MCF 10A (cell line): Measurements from ENCODE around the gene MMAB. TPM values are rescaled to one million over a fixed set of nuclear protein-coding genes. Genes with fewer than 3 reads are reported as not detected.

Source experiments
- BruUV-seq: library from RNA; stranded (reverse); fragments of 400-500 nt; replicated peaks from 2 replicates; lab custom pipeline; 2021; lab: Mats Ljungman, UMichigan
- CTCF ChIA-PET: fragments of 300-600 bp; sonication (Branson Sonifier 250); formaldehyde crosslinking; extraction: SDS; loops from one replicate; lab custom pipeline; 2021; ENCODE audit warnings: antibody characterized with exemption, inconsistent platforms; lab: Yijun Ruan, JAX
- POLR2A ChIA-PET: fragments of 300-600, 350-650 bp; sonication (Branson Sonifier 250); formaldehyde crosslinking; extraction: SDS; loops from one replicate; lab custom pipeline; 2020; ENCODE audit warnings: antibody characterized with exemption, inconsistent platforms; lab: Yijun Ruan, JAX
- DNase-seq: peaks from one replicate; pipeline ENCODE4 v3.0.0-alpha.2; 2018; ENCODE audit not compliant: unreplicated experiment
- H3K27ac Mint-ChIP-seq: one replicate; pipeline ENCODE4 v1.8.0; 2022; ENCODE audit warnings: mild to moderate bottlenecking, low read depth, mixed read lengths; ENCODE audit not compliant: unreplicated experiment
- H3K27me3 Mint-ChIP-seq: one replicate; pipeline ENCODE4 v1.8.0; 2022; ENCODE audit warnings: mixed read lengths; ENCODE audit not compliant: insufficient read depth, unreplicated experiment
- H3K36me3 Mint-ChIP-seq: one replicate; pipeline ENCODE4 v1.8.0; 2022; ENCODE audit warnings: mild to moderate bottlenecking, moderate library complexity, mixed read lengths; ENCODE audit not compliant: insufficient read depth, unreplicated experiment
- H3K4me1 Mint-ChIP-seq: one replicate; pipeline ENCODE4 v1.8.0; 2022; ENCODE audit warnings: mixed read lengths; ENCODE audit not compliant: insufficient read depth, unreplicated experiment
- H3K4me3 Mint-ChIP-seq: one replicate; pipeline ENCODE4 v1.8.0; 2022; ENCODE audit warnings: mild to moderate bottlenecking, moderate library complexity, mixed read lengths; ENCODE audit not compliant: unreplicated experiment
- H3K9me3 Mint-ChIP-seq: one replicate; pipeline ENCODE4 v1.8.0; 2022; ENCODE audit warnings: mixed read lengths; ENCODE audit not compliant: unreplicated experiment
- intact Hi-C: fragments of 100-400 bp; cut with micrococcal nuclease; formaldehyde crosslinking; loops from 2 replicates; pipeline ENCODE4 v1.14.1; 2022
- total RNA-seq: library from RNA; stranded (reverse); gene quantifications from 2 replicates; pipeline ENCODE4 v1.2.3, GENCODE V29; 2022
- TF ChIP-seq, protein P1 (sequence below): fragments of 200-600 bp; IDR thresholded peaks from one replicate; pipeline ENCODE4 v1.8.0; 2022; ENCODE audit warnings: antibody characterized with exemption, mild to moderate bottlenecking; ENCODE audit not compliant: unreplicated experiment

Gene MMAB
- total RNA-seq, 1 experiment from 2014 or later = 59.2 TPM

DNA sequence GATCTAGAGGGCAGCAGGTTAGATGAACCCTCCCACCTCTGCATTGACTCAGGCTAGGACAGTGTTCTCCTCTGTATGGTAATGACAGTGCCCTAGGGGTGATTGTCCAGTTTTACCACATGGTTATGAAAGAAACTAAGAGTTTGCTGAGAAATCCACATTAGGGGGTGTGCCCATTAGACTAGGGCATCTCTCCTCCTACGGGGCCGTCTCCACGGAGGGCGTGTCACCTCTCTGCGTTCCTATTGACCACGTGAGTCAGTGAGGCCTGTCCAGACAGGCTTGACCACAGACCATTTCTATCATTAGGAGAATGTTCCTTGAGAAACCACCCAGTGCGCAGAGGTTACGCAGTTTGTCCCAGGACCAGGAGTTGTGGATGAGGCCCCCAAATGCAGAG is 8.6 kb upstream of the MMAB start:
- peak overlapping the region; percentile 92 for H3K27ac Mint-ChIP-seq
- H3K4me1 Mint-ChIP-seq = peaks cover 14% of the 10 kb centered on the region
- H3K27me3 Mint-ChIP-seq = no peaks in the 10 kb centered on the region
- no peaks in the 10 kb centered on the region for H3K9me3 Mint-ChIP-seq
- ChIA-PET POLR2A (interaction anchor here (0.6 to 2.4 kb wide), 10 partner anchors 8 to 1019 kb away, joined by 3 to 40 read pairs (median 4); partner anchors contain the start of genes MMAB, MVK and UBE3B), CTCF (interaction anchor here (0.8 to 3.9 kb wide), 7 partner anchors 9 to 304 kb away, joined by 3 to 23 read pairs (median 4); no protein-coding TSS in a partner anchor)
- TF ChIP-seq, protein P1, sequence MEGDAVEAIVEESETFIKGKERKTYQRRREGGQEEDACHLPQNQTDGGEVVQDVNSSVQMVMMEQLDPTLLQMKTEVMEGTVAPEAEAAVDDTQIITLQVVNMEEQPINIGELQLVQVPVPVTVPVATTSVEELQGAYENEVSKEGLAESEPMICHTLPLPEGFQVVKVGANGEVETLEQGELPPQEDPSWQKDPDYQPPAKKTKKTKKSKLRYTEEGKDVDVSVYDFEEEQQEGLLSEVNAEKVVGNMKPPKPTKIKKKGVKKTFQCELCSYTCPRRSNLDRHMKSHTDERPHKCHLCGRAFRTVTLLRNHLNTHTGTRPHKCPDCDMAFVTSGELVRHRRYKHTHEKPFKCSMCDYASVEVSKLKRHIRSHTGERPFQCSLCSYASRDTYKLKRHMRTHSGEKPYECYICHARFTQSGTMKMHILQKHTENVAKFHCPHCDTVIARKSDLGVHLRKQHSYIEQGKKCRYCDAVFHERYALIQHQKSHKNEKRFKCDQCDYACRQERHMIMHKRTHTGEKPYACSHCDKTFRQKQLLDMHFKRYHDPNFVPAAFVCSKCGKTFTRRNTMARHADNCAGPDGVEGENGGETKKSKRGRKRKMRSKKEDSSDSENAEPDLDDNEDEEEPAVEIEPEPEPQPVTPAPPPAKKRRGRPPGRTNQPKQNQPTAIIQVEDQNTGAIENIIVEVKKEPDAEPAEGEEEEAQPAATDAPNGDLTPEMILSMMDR = no peak
- peak; percentile 92 for DNase-seq
- BruUV-seq = no TSS peak
- H3K36me3 Mint-ChIP-seq = peaks cover 56% of the 10 kb centered on the region
- intact Hi-C loops = no loop called here
- H3K4me3 Mint-ChIP-seq = peak overlapping the region; percentile 59

DNA sequence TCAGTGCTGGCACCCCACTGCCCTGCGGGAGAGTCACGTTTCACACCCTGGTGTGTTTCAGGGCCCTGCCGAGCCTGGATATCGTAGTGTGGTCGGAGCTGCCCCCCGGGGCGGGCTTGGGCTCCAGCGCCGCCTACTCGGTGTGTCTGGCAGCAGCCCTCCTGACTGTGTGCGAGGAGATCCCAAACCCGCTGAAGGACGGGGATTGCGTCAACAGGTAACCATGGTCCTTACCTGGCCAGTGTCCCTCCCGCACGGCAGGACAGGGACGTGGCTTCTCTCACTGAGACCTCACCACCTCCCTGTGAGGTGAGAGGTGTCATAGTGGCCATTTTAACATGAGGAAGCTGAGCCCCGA is 8.0 kb upstream of the MMAB start:
- TF ChIP-seq, protein P1 = no peak
- no peak overlapping the region for H3K4me3 Mint-ChIP-seq
- H3K27me3 Mint-ChIP-seq = no peaks in the 10 kb centered on the region
- H3K27ac Mint-ChIP-seq = peak overlapping the region; percentile 92
- peaks cover 61% of the 10 kb centered on the region for H3K36me3 Mint-ChIP-seq
- DNase-seq = no peak
- peaks cover 14% of the 10 kb centered on the region for H3K4me1 Mint-ChIP-seq
- no peaks in the 10 kb centered on the region for H3K9me3 Mint-ChIP-seq
- ChIA-PET POLR2A (interaction anchor here (0.6 to 2.4 kb wide), 6 partner anchors 8 to 192 kb away, joined by 3 to 40 read pairs (median 5); partner anchors contain the start of genes KCTD10, MMAB, MVK and UBE3B), CTCF (interaction anchor here (0.8 to 3.9 kb wide), 7 partner anchors 9 to 305 kb away, joined by 3 to 23 read pairs (median 4); no protein-coding TSS in a partner anchor)
- intact Hi-C loops = no loop called here
- BruUV-seq = no TSS peak

GRCh38 chr12:109580684-109581333 is 7.5 kb upstream of the MMAB start:
- CTCF ChIA-PET = interaction anchor here (1.0 to 3.9 kb wide), 4 partner anchors 8 to 264 kb away, joined by 4 to 23 read pairs (median 6); no protein-coding TSS in a partner anchor
- DNase-seq = no peak

DNA sequence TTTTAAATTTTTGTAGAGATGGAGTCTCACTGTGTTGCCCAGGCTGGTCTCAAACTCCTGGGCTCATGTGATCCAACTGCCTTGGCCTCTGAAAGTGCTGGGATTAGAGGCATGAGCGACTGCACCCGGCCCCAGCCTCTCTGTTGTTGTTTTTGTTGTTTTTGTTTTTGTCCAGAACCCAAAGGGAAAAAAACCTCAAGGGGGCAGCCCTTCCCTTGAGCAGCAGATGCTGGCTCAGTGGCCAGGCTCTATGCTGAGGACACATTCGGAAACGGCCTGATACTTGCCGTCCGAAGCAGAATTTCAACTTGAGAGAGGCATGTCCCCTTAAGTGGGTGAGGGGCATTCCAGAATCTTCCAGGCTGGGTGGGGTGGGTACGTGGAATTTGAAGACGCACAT is 7.0 kb upstream of the MMAB start:
- ChIA-PET CTCF (interaction anchor here (0.7 to 3.9 kb wide), 3 partner anchors 8 to 265 kb away, joined by 4 to 23 read pairs (median 4); no protein-coding TSS in a partner anchor), POLR2A (no interaction called here)
- no peak overlapping the region for H3K4me3 Mint-ChIP-seq
- DNase-seq = no peak
- TF ChIP-seq, protein P1 = no peak
- peaks cover 14% of the 10 kb centered on the region for H3K4me1 Mint-ChIP-seq
- no peak overlapping the region for H3K27ac Mint-ChIP-seq
- H3K36me3 Mint-ChIP-seq = peaks cover 67% of the 10 kb centered on the region
- BruUV-seq = no TSS peak
- H3K27me3 Mint-ChIP-seq = no peaks in the 10 kb centered on the region
- intact Hi-C loops = no loop called here
- no peaks in the 10 kb centered on the region for H3K9me3 Mint-ChIP-seq

More at GRCh38 chr12:109580684-109581333, 7.5 kb upstream of the MMAB start:
- intact Hi-C loops = no loop called here
- H3K4me1 Mint-ChIP-seq = peaks cover 14% of the 10 kb centered on the region
- peak overlapping the region; percentile 92 for H3K27ac Mint-ChIP-seq
- peaks cover 62% of the 10 kb centered on the region for H3K36me3 Mint-ChIP-seq
- BruUV-seq = no TSS peak
- no peaks in the 10 kb centered on the region for H3K27me3 Mint-ChIP-seq
- TF ChIP-seq, protein P1 = no peak
- POLR2A ChIA-PET = interaction anchor here (0.6 to 2.4 kb wide), 3 partner anchors 7 to 193 kb away, joined by 4 to 40 read pairs (median 5); partner anchors contain the start of genes KCTD10, MMAB, MVK and UBE3B
- no peaks in the 10 kb centered on the region for H3K9me3 Mint-ChIP-seq
- no peak overlapping the region for H3K4me3 Mint-ChIP-seq
